AG09319 (cell line): ENCODE results near the gene RHBDF2.

Source experiments
- DNase-seq: peaks from one replicate; pipeline ENCODE4 v3.0.0-alpha.2; 2010; ENCODE audit warnings: low read depth; ENCODE audit errors: extremely low read depth
- TF ChIP-seq, protein P1 (sequence below): IDR thresholded peaks from 2 replicates; pipeline ENCODE4 v1.5.1; 2011; ENCODE audit warnings: low read depth, mild to moderate bottlenecking, inconsistent platforms, low read length, moderate library complexity

Gene RHBDF2

DNA sequence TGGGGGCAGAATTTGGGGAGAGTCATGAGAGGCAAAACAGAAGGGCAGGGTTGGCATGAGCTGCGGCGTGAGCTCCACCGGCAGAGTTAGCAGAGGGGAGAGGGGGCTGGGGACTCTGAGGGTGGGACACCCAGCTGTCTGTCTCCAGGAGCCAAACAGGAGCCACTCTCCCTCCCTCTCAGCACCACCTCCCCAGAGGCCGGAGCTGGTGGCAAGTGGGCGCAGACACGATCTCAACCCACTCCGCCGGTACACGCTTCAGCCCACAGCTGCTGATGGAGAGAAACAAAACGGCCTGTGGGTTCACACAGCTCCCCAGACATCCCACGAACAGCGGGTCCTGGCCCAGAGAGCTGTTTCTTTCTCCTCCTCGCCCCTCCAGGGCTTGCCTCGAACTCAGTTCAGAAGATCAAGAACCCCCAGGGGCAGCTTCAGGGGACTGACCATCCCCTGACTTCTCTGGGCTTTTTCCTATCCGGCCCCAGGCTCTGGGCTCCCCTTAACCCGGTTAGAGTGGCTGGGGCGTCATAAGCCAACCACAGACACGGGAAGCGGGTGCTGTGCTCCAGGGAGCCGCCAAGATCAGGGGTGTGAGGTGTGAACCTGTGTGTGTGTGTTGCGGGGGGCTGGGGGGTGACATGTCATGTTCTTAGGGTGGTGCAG is 7.6 kb downstream of the RHBDF2 start:
- TF ChIP-seq, protein P1, sequence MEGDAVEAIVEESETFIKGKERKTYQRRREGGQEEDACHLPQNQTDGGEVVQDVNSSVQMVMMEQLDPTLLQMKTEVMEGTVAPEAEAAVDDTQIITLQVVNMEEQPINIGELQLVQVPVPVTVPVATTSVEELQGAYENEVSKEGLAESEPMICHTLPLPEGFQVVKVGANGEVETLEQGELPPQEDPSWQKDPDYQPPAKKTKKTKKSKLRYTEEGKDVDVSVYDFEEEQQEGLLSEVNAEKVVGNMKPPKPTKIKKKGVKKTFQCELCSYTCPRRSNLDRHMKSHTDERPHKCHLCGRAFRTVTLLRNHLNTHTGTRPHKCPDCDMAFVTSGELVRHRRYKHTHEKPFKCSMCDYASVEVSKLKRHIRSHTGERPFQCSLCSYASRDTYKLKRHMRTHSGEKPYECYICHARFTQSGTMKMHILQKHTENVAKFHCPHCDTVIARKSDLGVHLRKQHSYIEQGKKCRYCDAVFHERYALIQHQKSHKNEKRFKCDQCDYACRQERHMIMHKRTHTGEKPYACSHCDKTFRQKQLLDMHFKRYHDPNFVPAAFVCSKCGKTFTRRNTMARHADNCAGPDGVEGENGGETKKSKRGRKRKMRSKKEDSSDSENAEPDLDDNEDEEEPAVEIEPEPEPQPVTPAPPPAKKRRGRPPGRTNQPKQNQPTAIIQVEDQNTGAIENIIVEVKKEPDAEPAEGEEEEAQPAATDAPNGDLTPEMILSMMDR, result no peak
- DNase-seq, result no peak

DNA sequence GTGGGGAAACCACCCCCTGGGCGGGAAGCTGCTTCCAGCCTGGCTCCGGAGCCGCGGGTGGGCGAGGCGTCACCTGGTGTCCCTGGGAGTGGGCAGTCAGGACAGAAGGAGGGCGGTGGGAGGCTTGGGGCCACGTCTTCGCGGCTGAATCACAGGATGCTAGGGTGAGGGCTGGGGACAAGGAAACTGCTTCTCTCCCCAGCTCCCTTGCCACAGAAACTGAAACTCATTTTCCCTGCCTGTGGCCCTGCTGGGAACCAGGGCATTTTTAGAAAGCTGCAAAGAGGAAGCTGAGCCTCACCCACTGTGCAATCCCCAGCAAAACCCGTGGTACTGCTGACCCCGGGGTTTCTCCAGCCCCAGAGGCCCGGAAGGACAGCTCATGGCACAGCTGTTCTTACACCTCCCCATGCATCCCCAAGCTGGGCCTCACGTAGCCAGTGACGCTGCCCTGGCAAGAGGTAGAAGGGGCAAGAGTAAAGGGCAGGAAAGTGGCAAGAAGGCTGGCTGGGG is 8.2 kb downstream of the RHBDF2 start:
- DNase-seq, result no peak
- TF ChIP-seq, protein P1, result no peak

DNA sequence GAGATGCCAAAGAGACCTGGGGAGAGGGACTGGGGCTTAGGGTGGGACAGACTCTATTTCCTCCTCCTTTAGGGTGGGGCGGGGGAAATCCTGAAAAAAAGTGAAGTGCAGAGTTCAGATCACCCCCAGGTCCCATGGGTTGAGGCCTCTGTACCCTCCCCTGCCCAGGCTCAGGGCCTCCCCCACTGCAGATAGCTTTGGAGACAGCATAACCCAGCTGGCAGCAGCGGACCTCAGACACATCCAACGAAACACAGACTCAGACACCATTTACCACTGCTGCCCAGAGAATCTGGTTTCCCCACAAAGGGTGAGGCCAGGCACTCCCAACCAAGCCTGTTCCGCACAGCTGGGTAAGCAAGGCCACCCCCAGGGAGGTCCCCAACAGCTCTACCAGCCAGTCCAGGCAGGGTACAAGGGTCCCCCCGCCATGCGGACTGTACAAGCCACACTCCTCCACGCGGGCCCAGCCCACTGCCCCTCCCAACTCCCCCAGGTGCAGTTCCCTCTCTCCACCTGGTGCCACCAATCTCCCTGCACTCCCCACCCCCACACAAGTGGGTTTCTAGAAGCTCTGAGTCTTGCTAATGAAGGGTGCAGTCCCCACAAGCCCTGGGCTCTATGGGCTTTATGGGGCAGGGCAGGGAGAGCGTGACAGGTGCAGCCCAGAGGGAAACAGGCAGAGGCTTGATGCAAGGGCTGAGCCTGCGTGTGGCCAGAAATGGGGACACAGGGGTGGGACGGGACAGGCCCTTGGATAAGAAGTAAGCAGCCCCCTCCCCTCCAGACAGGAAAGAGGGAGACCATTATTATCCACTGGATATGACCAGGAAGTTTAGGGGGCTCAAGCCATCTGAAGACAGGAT is 8.9 kb downstream of the RHBDF2 start:
- TF ChIP-seq, protein P1, result no peak
- DNase-seq, result no peak

DNA sequence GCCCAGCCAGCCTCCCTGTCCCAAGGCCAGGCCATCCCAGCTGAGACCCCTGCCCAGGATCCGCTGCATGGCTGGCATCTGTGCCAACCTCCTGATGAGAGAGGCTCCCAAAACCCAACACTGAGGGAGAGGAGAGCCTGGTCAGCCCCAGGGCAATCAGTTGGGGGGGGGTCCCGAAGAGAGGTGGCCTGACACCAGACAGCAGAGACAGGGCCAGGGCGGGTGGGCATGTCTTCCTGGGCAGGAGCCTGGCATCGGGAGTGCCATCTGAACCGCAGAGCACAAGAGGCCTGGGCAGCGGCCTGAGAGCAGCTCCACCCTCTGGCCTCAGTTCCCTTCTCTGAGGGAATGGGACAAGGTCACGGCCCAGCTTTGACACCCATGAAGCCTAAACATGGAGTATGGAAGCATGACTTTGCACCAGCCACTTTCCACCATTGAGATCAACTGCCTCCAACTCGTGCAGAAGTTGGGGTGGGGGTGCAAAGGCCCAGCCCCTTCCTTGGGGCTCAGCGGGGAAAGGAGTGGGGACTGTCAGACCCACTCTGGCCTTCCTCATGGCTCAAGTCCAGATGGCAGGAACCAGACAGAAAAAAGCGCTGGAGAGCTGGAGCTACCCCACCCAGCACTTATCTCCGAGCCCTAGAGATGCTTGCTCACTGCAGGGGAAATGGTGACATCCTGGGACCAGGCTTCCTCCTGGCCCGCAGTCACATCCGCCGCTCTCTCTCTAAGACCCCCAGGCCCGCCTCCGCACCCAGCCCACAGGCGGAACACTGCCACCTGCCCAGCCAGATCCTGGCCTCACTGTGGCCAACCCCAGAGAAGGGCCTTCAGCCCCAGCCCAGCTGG is 9.7 kb downstream of the RHBDF2 start:
- TF ChIP-seq, protein P1, result no peak
- no peak for DNase-seq

DNA sequence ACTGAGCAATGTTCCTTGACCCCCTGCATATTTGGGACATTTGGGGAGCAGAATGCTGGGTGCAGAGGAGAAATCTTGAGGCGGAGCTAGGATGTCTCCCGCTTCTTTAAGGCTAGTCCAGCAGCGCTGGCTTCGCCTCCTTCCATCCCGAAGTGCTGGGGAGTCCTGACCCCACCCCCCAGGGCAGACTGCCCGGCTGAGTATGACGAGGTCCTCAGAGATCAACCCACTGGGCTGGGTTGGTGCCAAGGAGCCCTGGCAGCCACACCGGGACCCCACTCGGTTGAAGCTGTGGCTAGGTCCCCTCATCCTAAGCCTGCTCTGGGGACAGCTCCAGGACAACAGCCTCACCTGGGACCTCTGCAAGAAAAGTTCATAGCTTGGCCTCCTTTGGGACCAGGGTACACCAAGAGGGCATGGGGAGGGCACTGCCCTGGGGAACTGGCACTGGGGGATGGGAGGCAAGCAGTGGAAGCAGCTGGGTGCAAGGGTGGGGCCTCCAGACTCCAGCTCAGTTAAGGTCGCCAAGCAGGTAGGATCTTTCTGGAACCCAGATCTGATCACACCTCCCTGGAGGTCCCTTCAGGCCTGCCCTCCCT is 11.0 kb downstream of the RHBDF2 start:
- no peak for DNase-seq
- TF ChIP-seq, protein P1, result no peak

DNA sequence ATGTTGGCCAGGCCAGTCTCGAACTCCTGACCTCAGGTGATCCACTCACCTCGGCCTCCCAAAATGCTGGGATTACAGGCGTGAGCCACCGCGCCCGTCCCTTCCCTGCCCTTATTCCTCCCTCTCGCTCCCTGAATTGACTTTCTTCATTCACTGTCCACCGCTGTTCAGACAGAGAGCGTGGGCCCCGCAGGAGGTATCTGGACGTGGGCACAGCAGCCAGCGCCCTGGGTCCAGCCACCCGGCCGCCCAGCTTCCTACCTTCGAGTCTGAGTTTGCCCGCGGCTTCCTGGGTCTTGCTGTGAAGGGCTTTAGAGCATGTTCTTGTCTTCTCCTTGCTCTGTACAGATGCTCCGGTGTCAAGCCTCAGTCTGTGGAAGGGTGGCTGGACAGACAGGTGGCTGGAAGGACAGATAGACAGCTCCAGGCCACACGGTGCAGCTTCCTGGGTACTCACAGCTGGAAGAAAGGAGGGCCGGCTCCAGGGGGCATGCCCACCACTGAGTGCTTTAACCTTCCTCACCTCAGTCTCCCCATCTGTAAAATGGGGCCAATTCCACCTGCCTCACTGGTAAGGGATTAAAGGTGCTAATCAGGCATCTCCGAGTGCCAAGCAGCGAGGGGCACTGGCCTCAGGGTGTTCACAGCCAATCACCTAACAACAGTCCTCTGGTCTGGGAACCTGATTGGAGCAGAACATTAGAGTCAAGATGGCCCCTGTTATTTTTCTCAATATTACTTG is 13.6 kb downstream of the RHBDF2 start:
- TF ChIP-seq, protein P1, result no peak
- no peak for DNase-seq
